Panc1 (cell line): Measurements from ENCODE around the gene ANKRD13C. TPM values are rescaled to one million over a fixed set of nuclear protein-coding genes. Genes with fewer than 3 reads are reported as not detected.

Experiments used
- ATAC-seq: fragments of 200-7000 bp; cut with Tn5 transposase; 2 replicates; pipeline ENCODE4 v1.9.1; 2020; ENCODE audit warnings: mild to moderate bottlenecking, moderate library complexity
- BruUV-seq: library from RNA; stranded (reverse); fragments of 400-500 nt; replicated peaks from 2 replicates; lab custom pipeline; 2021; lab: Mats Ljungman, UMichigan
- CTCF ChIA-PET: fragments of 300-600 bp; sonication (Branson Sonifier 250); formaldehyde crosslinking; loops from one replicate; lab custom pipeline; 2022; ENCODE audit warnings: antibody characterized with exemption; lab: Charles Lee
- POLR2A ChIA-PET: fragments of 300-600 bp; sonication (Branson Sonifier 250); formaldehyde crosslinking; loops from one replicate; lab custom pipeline; 2022; ENCODE audit warnings: antibody characterized with exemption; lab: Charles Lee
- DNase-seq: peaks from one replicate; pipeline ENCODE4 v3.0.0-alpha.2; 2010; ENCODE audit warnings: low read depth, low spot score
- H3K27ac ChIP-seq: 2 replicates; pipeline ENCODE4 v1.5.1; 2011; ENCODE audit warnings: mild to moderate bottlenecking, low read length, inconsistent platforms
- H3K27me3 ChIP-seq: fragments of 200-500 bp; sonication (Bioruptor generic); 2 replicates; pipeline ENCODE4 v1.6.0; 2014; ENCODE audit warnings: low read length, inconsistent platforms; ENCODE audit not compliant: control insufficient read depth, insufficient read depth
- H3K36me3 ChIP-seq: fragments of 200-500 bp; sonication (Bioruptor generic); 2 replicates; pipeline ENCODE4 v1.5.1; 2014; ENCODE audit warnings: inconsistent platforms, mild to moderate bottlenecking, low read length, moderate library complexity; ENCODE audit not compliant: control insufficient read depth, insufficient read depth
- H3K4me1 ChIP-seq: 2 replicates; pipeline ENCODE4 v1.5.1; 2011; ENCODE audit warnings: inconsistent platforms, mild to moderate bottlenecking, low read length, moderate library complexity; ENCODE audit not compliant: control insufficient read depth, insufficient read depth
- H3K4me3 ChIP-seq, 2 experiments: 2 replicates each; pipeline ENCODE4 v1.5.1; 2011 to 2012; ENCODE audit warnings: low read depth in 2 of 2, low read length in 2 of 2, mild to moderate bottlenecking in 2 of 2, inconsistent platforms in 1 of 2, moderate library complexity in 1 of 2
- H3K9me3 ChIP-seq: fragments of 200-500 bp; sonication (Bioruptor generic); 2 replicates; pipeline ENCODE4 v1.5.1; 2014; ENCODE audit warnings: low read depth, mild to moderate bottlenecking, inconsistent platforms, low read length, moderate library complexity; ENCODE audit not compliant: control insufficient read depth, insufficient read depth
- POLR2AphosphoS5 ChIP-seq: IDR thresholded peaks from 2 replicates; pipeline ENCODE4 v1.6.1; 2012; ENCODE audit warnings: mild to moderate bottlenecking, low read depth, low read length, moderate library complexity
- SIN3A ChIP-seq: IDR thresholded peaks from 2 replicates; pipeline ENCODE4 v1.6.1; 2012; ENCODE audit warnings: low read depth, mild to moderate bottlenecking, low read length, moderate library complexity, borderline replicate concordance; ENCODE audit not compliant: insufficient read depth
- TCF7L2 ChIP-seq: IDR thresholded peaks from 2 replicates; pipeline ENCODE4 v1.6.1; 2011; ENCODE audit warnings: mild to moderate bottlenecking, low read depth, low read length, inconsistent platforms
- in situ Hi-C: cut with HindIII; loops from 2 replicates; pipeline ENCODE4 v1.10.0; 2016; ENCODE audit warnings: low sequenced_read_pairs, low pct_unique_long_range_greater_than_20kb
- intact Hi-C: fragments of 100-400 bp; cut with micrococcal nuclease; formaldehyde crosslinking; loops from one replicate; pipeline ENCODE4 v1.10.0; 2022; ENCODE audit not compliant: unreplicated experiment
- total RNA-seq: library from RNA; stranded (reverse); gene quantifications from one replicate; pipeline ENCODE4 v1.2.1, GENCODE V29; 2021; ENCODE audit not compliant: unreplicated experiment
- TF ChIP-seq, protein P1 (sequence below): fragments of 450-650 bp; IDR thresholded peaks from 2 replicates; pipeline ENCODE4 v1.5.1; 2017; ENCODE audit warnings: mild to moderate bottlenecking
- TF ChIP-seq, protein P2 (sequence below), 2 experiments: IDR thresholded peaks; 2 replicates each; pipeline ENCODE4 v1.6.1; 2011 to 2012; ENCODE audit warnings: low read depth in 2 of 2, control low read depth in 1 of 2, low read length in 1 of 2, mild to moderate bottlenecking in 1 of 2, moderate library complexity in 1 of 2; ENCODE audit not compliant: insufficient read depth in 1 of 2

Gene ANKRD13C
- total RNA-seq, 1 experiment from 2014 or later = 20.7 TPM

DNA sequence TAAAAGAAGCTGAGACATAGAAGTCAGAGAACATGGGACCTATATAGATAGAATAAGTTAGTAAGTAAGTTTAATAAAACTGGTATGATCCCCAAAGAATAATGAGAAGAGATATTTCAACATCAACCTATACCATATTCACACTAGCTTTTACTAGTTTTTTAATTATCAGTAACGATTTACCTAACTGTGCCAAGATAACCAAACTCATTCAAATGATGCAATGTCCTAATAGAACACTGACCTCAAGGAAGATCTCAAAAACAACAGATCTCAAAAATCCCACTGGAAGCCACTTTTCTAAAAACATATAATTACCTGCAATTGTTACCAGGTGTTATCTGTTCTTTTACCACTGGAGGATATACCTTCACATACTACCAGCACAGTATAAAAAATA, 38.7 kb downstream of the ANKRD13C start:
- ChIA-PET CTCF (no interaction called here), POLR2A (no interaction called here)
- no peak overlapping the region for H3K4me3 ChIP-seq
- no peaks in the 10 kb centered on the region for H3K27me3 ChIP-seq
- BruUV-seq = no TSS peak
- no peak for DNase-seq
- in situ Hi-C loops (no loop called here), intact Hi-C loops (no loop called here)
- H3K27ac ChIP-seq = no peak overlapping the region
- no peaks in the 10 kb centered on the region; the same call in none of the 2 replicates for H3K4me1 ChIP-seq
- H3K36me3 ChIP-seq = peaks cover 2% of the 10 kb centered on the region
- no peaks in the 10 kb centered on the region for H3K9me3 ChIP-seq
- TF ChIP-seq, protein P1, sequence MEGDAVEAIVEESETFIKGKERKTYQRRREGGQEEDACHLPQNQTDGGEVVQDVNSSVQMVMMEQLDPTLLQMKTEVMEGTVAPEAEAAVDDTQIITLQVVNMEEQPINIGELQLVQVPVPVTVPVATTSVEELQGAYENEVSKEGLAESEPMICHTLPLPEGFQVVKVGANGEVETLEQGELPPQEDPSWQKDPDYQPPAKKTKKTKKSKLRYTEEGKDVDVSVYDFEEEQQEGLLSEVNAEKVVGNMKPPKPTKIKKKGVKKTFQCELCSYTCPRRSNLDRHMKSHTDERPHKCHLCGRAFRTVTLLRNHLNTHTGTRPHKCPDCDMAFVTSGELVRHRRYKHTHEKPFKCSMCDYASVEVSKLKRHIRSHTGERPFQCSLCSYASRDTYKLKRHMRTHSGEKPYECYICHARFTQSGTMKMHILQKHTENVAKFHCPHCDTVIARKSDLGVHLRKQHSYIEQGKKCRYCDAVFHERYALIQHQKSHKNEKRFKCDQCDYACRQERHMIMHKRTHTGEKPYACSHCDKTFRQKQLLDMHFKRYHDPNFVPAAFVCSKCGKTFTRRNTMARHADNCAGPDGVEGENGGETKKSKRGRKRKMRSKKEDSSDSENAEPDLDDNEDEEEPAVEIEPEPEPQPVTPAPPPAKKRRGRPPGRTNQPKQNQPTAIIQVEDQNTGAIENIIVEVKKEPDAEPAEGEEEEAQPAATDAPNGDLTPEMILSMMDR = no peak
- TF ChIP-seq SIN3A (no peak), POLR2AphosphoS5 (no peak), TCF7L2 (no peak)
- TF ChIP-seq, protein P2, sequence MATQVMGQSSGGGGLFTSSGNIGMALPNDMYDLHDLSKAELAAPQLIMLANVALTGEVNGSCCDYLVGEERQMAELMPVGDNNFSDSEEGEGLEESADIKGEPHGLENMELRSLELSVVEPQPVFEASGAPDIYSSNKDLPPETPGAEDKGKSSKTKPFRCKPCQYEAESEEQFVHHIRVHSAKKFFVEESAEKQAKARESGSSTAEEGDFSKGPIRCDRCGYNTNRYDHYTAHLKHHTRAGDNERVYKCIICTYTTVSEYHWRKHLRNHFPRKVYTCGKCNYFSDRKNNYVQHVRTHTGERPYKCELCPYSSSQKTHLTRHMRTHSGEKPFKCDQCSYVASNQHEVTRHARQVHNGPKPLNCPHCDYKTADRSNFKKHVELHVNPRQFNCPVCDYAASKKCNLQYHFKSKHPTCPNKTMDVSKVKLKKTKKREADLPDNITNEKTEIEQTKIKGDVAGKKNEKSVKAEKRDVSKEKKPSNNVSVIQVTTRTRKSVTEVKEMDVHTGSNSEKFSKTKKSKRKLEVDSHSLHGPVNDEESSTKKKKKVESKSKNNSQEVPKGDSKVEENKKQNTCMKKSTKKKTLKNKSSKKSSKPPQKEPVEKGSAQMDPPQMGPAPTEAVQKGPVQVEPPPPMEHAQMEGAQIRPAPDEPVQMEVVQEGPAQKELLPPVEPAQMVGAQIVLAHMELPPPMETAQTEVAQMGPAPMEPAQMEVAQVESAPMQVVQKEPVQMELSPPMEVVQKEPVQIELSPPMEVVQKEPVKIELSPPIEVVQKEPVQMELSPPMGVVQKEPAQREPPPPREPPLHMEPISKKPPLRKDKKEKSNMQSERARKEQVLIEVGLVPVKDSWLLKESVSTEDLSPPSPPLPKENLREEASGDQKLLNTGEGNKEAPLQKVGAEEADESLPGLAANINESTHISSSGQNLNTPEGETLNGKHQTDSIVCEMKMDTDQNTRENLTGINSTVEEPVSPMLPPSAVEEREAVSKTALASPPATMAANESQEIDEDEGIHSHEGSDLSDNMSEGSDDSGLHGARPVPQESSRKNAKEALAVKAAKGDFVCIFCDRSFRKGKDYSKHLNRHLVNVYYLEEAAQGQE (IDR thresholded peaks at IDR 0.05; ENCODE audit: insufficient read depth in 1 of 2, low read depth in 2 of 2, low read length in 1 of 2) = no peak
- no peak for ATAC-seq

DNA sequence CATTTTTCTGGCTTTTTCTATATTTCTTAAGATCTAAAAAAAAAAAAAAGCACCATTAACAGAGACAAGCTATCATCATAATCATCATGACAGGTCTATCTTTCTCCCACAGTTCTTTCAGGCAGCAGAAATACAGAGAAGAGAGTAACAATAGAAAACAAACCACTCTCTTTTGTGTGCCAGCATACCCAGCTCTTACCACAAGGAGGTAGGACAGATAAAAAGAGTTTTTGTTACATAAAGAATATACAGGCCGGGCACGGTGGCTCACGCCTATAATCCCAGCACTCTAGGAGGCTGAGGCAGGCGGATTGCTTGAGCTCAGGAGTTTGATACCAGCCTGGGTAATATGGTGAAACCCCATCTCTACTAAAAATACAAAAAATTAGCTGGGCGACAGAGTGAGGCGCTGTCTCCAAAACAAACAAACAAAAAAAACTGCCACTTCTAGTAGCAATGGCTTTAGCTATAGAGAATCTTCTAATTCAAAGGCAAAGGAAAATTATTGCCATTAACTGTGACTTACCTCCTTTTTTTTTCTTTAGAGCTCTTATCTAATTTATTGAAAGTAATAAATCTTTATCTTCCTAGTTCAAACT, 39.7 kb downstream of the ANKRD13C start:
- no TSS peak for BruUV-seq
- POLR2A ChIA-PET = interaction anchor here (0.6 kb wide), 1 partner anchor 158 kb away, joined by 3 read pairs; no protein-coding TSS in a partner anchor
- no peak overlapping the region for H3K27ac ChIP-seq
- no peak overlapping the region for H3K4me3 ChIP-seq
- intact Hi-C loops = no loop called here
- ATAC-seq (no peak), DNase-seq (no peak)
- peaks cover 2% of the 10 kb centered on the region for H3K36me3 ChIP-seq
- no peaks in the 10 kb centered on the region for H3K27me3 ChIP-seq
- in situ Hi-C loops = no loop called here
- no peak for TF ChIP-seq POLR2AphosphoS5
- TF ChIP-seq, protein P2 (IDR thresholded peaks at IDR 0.05; ENCODE audit: insufficient read depth in 1 of 2, low read depth in 2 of 2, low read length in 1 of 2) = no peak
- TF ChIP-seq, protein P1 = no peak; the same call in 1 of the 2 replicates
- CTCF ChIA-PET = no interaction called here
- no peaks in the 10 kb centered on the region for H3K9me3 ChIP-seq
- no peaks in the 10 kb centered on the region; the same call in none of the 2 replicates for H3K4me1 ChIP-seq
